HepG2 (cell line): ENCODE data around the gene NAP1L1. TPM values are rescaled to one million over a fixed set of nuclear protein-coding genes. Genes with fewer than 3 reads are reported as not detected.

ENCODE experiments used
- ATAC-seq: fragments of 200-7000 bp; cut with Tn5 transposase; 3 replicates; pipeline ENCODE4 v1.9.1; 2020; ENCODE audit warnings: mild to moderate bottlenecking, moderate library complexity
- BruUV-seq: library from RNA; stranded (reverse); fragments of 400-500 nt; replicated peaks from 2 replicates; lab custom pipeline; 2021; lab: Mats Ljungman, UMichigan
- CTCF ChIA-PET: fragments of 300-600 bp; formaldehyde crosslinking; extraction: SDS; loops from one replicate; lab custom pipeline; 2021; ENCODE audit warnings: low total read pairs, inconsistent platforms, low intra/inter-chr PET ratio; lab: Yijun Ruan, JAX
- POLR2A ChIA-PET: fragments of 350-600 bp; sonication (Branson Sonifier 250); formaldehyde crosslinking; loops from one replicate; lab custom pipeline; 2020; ENCODE audit warnings: antibody characterized with exemption, inconsistent platforms; lab: Yijun Ruan, JAX
- DNase-seq: peaks from one replicate; pipeline ENCODE4 v3.0.0-alpha.2; 2015; ENCODE audit warnings: low spot score
- FAIRE-seq: peaks from 3 replicates; lab custom pipeline; 2011; peaks lifted over from hg19 to GRCh38; lab: Jason Lieb, UNC
- H2AFZ ChIP-seq: one replicate; pipeline ENCODE4 v1.6.1; 2011; ENCODE audit warnings: low read length, inconsistent platforms
- H3K27ac ChIP-seq: fragments of 300-600 bp; 3 replicates; pipeline ENCODE4 v1.8.0; 2011; ENCODE audit warnings: mixed run types, mild to moderate bottlenecking, mixed read lengths, low read length, inconsistent platforms; ENCODE audit not compliant: insufficient read depth; ENCODE audit errors: extremely low read length
- H3K27me3 ChIP-seq, 2 experiments: fragments of 200-600 bp in 1 of 2; 2 replicates in 1 of 2; 3 replicates in 1 of 2; pipeline versions ENCODE4 v1.6.0 to v1.8.0; 2011; ENCODE audit warnings: low read length in 2 of 2, mild to moderate bottlenecking in 2 of 2, moderate library complexity in 2 of 2, inconsistent platforms in 1 of 2; ENCODE audit not compliant: insufficient read depth in 2 of 2, control insufficient read depth in 1 of 2
- H3K36me3 ChIP-seq, 2 experiments: fragments of 200-600 bp in 1 of 2; replicated peaks in 1 of 2; 2 replicates in 1 of 2; 3 replicates in 1 of 2; pipeline versions ENCODE4 v1.5.1 to v1.8.0; 2011; ENCODE audit warnings: low read length in 2 of 2, inconsistent platforms in 1 of 2; ENCODE audit not compliant: insufficient read depth in 2 of 2, control insufficient read depth in 1 of 2
- H3K4me1 ChIP-seq: 2 replicates; pipeline ENCODE4 v1.5.1; 2012; ENCODE audit warnings: low read length, inconsistent platforms; ENCODE audit not compliant: insufficient read depth
- H3K4me2 ChIP-seq: 2 replicates; pipeline ENCODE4 v1.6.0; 2011; ENCODE audit warnings: low read depth, low read length, inconsistent platforms
- H3K4me3 ChIP-seq, 3 experiments: fragments of 200-600 bp in 1 of 3; sonication (generic), shearing (Covaris generic) in 1 of 3; replicated peaks in 1 of 3; 2 replicates each; pipeline ENCODE4 v1.5.1; 2011 to 2016; ENCODE audit warnings: low read length in 3 of 3, inconsistent platforms in 2 of 3, low read depth in 2 of 3, mild to moderate bottlenecking in 2 of 3, control low read depth in 1 of 3, mixed read lengths in 1 of 3; ENCODE audit not compliant: insufficient read depth in 1 of 3
- H3K79me2 ChIP-seq: one replicate; pipeline ENCODE4 v1.6.1; 2011; ENCODE audit warnings: low read length, inconsistent platforms; ENCODE audit not compliant: insufficient read depth
- H3K9ac ChIP-seq: 2 replicates; pipeline ENCODE4 v1.6.0; 2011; ENCODE audit warnings: mild to moderate bottlenecking, low read depth, low read length, inconsistent platforms; ENCODE audit not compliant: insufficient read depth
- H3K9me3 ChIP-seq: 2 replicates; pipeline ENCODE4 v1.5.1; 2012; ENCODE audit warnings: mild to moderate bottlenecking, low read length
- H4K20me1 ChIP-seq: 2 replicates; pipeline ENCODE4 v1.6.0; 2011; ENCODE audit warnings: inconsistent platforms, mild to moderate bottlenecking, low read length, moderate library complexity; ENCODE audit not compliant: insufficient read depth
- CBX2 ChIP-seq, 2 experiments: fragments of 200-600 bp in 1 of 2; sonication (generic); formaldehyde crosslinking in 1 of 2; IDR thresholded peaks; 2 replicates each; pipeline versions ENCODE4 v1.7.0 to v1.8.1; 2018 to 2022; ENCODE audit warnings: low read depth in 2 of 2, low read length in 1 of 2, mild to moderate bottlenecking in 1 of 2, missing genetic modification reagents in 1 of 2
- CHD4 ChIP-seq: fragments of 200-600 bp; sonication (generic); IDR thresholded peaks from 2 replicates; pipeline ENCODE4 v1.7.0; 2017; ENCODE audit warnings: mild to moderate bottlenecking, low read length, borderline replicate concordance
- EED ChIP-seq: sonication (generic); formaldehyde crosslinking; IDR thresholded peaks from 2 replicates; pipeline ENCODE4 v1.5.0; 2020; ENCODE audit warnings: mild to moderate bottlenecking, missing genetic modification reagents
- HMG20A ChIP-seq: IDR thresholded peaks from 2 replicates; pipeline ENCODE4 v1.6.1; 2016; ENCODE audit warnings: borderline replicate concordance
- HMGXB3 ChIP-seq: sonication (generic); formaldehyde crosslinking; IDR thresholded peaks from 2 replicates; pipeline ENCODE4 v1.4.0; 2020; ENCODE audit warnings: missing genetic modification reagents, borderline replicate concordance
- NRL ChIP-seq: sonication (generic); formaldehyde crosslinking; IDR thresholded peaks from 2 replicates; pipeline ENCODE4 v1.5.0; 2020; ENCODE audit warnings: missing genetic modification reagents, mild to moderate bottlenecking, moderate library complexity, borderline replicate concordance
- TEAD3 ChIP-seq: optimal IDR thresholded peaks from 2 replicates; pipeline ENCODE3; 2016; ENCODE audit warnings: borderline replicate concordance
- ZNF335 ChIP-seq: sonication (generic); formaldehyde crosslinking; IDR thresholded peaks from 2 replicates; pipeline ENCODE4 v1.4.0; 2020; ENCODE audit warnings: missing genetic modification reagents
- ZNF569 ChIP-seq: sonication (generic); formaldehyde crosslinking; IDR thresholded peaks from 2 replicates; pipeline ENCODE4 v1.5.0; 2020; ENCODE audit warnings: mild to moderate bottlenecking, missing genetic modification reagents, moderate library complexity, borderline replicate concordance
- ZNF740 ChIP-seq: sonication (generic); formaldehyde crosslinking; IDR thresholded peaks from 2 replicates; pipeline ENCODE4 v1.4.0; 2020; ENCODE audit warnings: missing genetic modification reagents
- ZNF766 ChIP-seq: sonication (generic); formaldehyde crosslinking; IDR thresholded peaks from 2 replicates; pipeline ENCODE4 v1.5.0; 2020; ENCODE audit warnings: missing genetic modification reagents, borderline replicate concordance
- WGBS: methylation state at CpG from one replicate; pipeline ENCODE4 v1.1.6; 2017; ENCODE audit warnings: low lambda C conversion rate; 5-methylcytosine and 5-hydroxymethylcytosine counted together
- in situ Hi-C: cut with HindIII; loops from 2 replicates; pipeline ENCODE4 v1.10.0; 2017; ENCODE audit warnings: low pct_unique_long_range_greater_than_20kb; ENCODE audit not compliant: extremely low pct_ligation_motif_present
- intact Hi-C: fragments of 100-400 bp; cut with micrococcal nuclease; formaldehyde crosslinking; loops from one replicate; pipeline ENCODE4 v1.10.0; 2022; ENCODE audit not compliant: unreplicated experiment
- polyA plus RNA-seq, 8 experiments: library from polyadenylated mRNA; depleted of rRNA in 3 of 8; stranded (reverse) in 7 of 8; unstranded in 1 of 8; fragments of >200 nt; fragmentation: Illumina TruSeq in 4 of 8; extraction: Trizol in 4 of 8; gene quantifications; 2 replicates each; pipeline versions ENCODE4 v1.2.1 to v1.2.3, GENCODE V29; 2011 to 2016; ENCODE audit warnings: low read depth in 4 of 8, missing spikeins in 1 of 8, mixed read lengths in 1 of 8; ENCODE audit not compliant: insufficient read depth in 1 of 8
- total RNA-seq, 5 experiments: library from RNA; depleted of rRNA; stranded (reverse); fragments of >200 nt; fragmentation: Illumina TruSeq; extraction: Trizol; gene quantifications; 2 replicates each; pipeline ENCODE4 v1.2.3, GENCODE V29; 2016; ENCODE audit warnings: low read depth in 1 of 5
- TF ChIP-seq, protein P1 (sequence below): sonication (generic); formaldehyde crosslinking; IDR thresholded peaks from 2 replicates; pipeline ENCODE4 v1.4.0; 2020; ENCODE audit warnings: missing genetic modification reagents
- TF ChIP-seq, protein P2 (sequence below): sonication (generic); formaldehyde crosslinking; IDR thresholded peaks from 2 replicates; pipeline ENCODE4 v1.5.1; 2020; ENCODE audit warnings: mild to moderate bottlenecking, missing genetic modification reagents, borderline replicate concordance
- TF ChIP-seq, protein P3 (sequence below): sonication (generic); formaldehyde crosslinking; IDR thresholded peaks from 2 replicates; pipeline ENCODE4 v1.8.0; 2022; ENCODE audit warnings: mild to moderate bottlenecking, missing genetic modification reagents; ENCODE audit not compliant: insufficient replicate concordance

Gene NAP1L1
- total and polyA plus RNA-seq, 2 of the 13 experiments (the other 11 are each of a cell fraction or from before 2014, with no cell fraction given), result 207 to 309 TPM

DNA sequence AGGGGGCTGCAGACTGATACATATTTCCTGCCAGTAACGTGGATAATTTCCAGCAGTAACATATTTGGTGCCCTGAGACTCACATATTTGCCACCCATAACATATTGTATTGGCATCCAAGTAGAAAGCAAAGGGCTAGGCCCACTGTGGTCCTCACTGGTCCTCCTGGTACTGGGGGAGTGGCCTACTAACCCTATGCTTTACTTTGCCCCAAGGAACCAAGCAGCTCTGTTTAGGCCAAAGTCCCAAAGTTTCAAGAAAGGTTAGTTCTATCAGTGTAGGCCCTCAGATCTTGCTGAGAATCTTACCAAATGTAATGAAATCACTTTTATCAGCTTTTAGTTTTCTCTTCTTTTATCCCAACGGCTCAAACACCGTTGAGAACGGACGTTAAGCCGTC is 35.4 kb upstream of the NAP1L1 start (continued):
- TF ChIP-seq EED (CRISPR knock-in tag), result no peak
- no peak for TF ChIP-seq CHD4
- TF ChIP-seq ZNF766 (CRISPR knock-in tag), result no peak
- no peak for TF ChIP-seq ZNF335 (CRISPR knock-in tag)
- no peak for TF ChIP-seq ZNF569 (CRISPR knock-in tag)
- TF ChIP-seq, protein P1, sequence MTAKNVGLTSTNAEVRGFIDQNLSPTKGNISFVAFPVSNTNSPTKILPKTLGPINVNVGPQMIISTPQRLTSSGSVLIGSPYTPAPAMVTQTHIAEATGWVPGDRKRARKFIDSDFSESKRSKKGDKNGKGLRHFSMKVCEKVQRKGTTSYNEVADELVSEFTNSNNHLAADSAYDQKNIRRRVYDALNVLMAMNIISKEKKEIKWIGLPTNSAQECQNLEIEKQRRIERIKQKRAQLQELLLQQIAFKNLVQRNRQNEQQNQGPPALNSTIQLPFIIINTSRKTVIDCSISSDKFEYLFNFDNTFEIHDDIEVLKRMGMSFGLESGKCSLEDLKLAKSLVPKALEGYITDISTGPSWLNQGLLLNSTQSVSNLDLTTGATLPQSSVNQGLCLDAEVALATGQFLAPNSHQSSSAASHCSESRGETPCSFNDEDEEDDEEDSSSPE (CRISPR knock-in tag), result no peak

DNA sequence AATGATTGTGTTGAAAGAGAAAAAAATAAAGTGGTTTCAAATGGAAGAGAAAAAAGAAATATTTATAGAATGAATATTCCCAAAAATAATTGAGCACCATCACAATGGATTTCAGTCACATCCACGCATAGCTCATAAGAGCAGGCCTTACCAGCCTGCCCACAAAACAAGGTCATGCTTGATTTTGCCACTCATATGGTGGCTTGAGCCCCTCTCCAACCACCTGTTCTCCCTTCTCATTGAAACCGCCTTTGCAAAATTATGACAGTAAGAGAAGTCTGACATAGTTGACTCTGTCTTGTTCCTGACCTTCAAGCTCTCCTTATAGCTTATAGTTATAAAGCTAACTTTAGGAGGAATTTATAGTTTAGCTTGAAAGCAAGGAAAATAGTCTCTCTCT is 33.3 kb upstream of the NAP1L1 start:
- POLR2A ChIA-PET, result no interaction called here
- no peak overlapping the region for H3K9ac ChIP-seq
- no peak overlapping the region for H3K27ac ChIP-seq
- H3K4me3 ChIP-seq, result no peak overlapping the region
- no peaks in the 10 kb centered on the region for H3K79me2 ChIP-seq
- H3K4me1 ChIP-seq, result no peaks in the 10 kb centered on the region
- no peaks in the 10 kb centered on the region; a peak in 2 of 5 replicates for H3K27me3 ChIP-seq
- no peak for DNase-seq
- BruUV-seq, result no TSS peak
- no peak overlapping the region for H3K4me2 ChIP-seq
- in situ Hi-C loops, result no loop called here
- 75% methylated on average over 2 of the region's 2 CpGs for WGBS
- no peak overlapping the region for H2AFZ ChIP-seq
- H4K20me1 ChIP-seq, result no peaks in the 10 kb centered on the region
- H3K36me3 ChIP-seq, result no peaks in the 10 kb centered on the region
- CTCF ChIA-PET, result no interaction called here
- no peaks in the 10 kb centered on the region for H3K9me3 ChIP-seq
- no peak for ATAC-seq
- intact Hi-C loops, result no loop called here
- no peak for FAIRE-seq
- no peak for TF ChIP-seq NRL
- TF ChIP-seq TEAD3, result no peak
- TF ChIP-seq, protein P2, sequence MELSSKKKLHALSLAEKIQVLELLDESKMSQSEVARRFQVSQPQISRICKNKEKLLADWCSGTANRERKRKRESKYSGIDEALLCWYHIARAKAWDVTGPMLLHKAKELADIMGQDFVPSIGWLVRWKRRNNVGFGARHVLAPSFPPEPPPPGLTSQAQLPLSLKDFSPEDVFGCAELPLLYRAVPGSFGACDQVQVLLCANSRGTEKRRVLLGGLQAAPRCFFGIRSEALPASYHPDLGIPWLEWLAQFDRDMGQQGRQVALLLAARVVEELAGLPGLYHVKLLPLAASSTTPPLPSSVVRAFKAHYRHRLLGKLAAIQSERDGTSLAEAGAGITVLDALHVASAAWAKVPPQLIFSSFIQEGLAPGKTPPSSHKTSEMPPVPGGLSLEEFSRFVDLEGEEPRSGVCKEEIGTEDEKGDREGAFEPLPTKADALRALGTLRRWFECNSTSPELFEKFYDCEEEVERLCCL (CRISPR knock-in tag), result no peak
- no peak for TF ChIP-seq HMG20A
- no peak for TF ChIP-seq CBX2 (IDR thresholded peaks at IDR 0.05; ENCODE audit: low read depth, low read length)
- TF ChIP-seq CBX2 (CRISPR knock-in tag; IDR thresholded peaks at IDR 0.05; ENCODE audit: low read depth), result no peak
- no peak for TF ChIP-seq ZNF740
- no peak for TF ChIP-seq HMGXB3 (CRISPR knock-in tag)
- TF ChIP-seq, protein P3, sequence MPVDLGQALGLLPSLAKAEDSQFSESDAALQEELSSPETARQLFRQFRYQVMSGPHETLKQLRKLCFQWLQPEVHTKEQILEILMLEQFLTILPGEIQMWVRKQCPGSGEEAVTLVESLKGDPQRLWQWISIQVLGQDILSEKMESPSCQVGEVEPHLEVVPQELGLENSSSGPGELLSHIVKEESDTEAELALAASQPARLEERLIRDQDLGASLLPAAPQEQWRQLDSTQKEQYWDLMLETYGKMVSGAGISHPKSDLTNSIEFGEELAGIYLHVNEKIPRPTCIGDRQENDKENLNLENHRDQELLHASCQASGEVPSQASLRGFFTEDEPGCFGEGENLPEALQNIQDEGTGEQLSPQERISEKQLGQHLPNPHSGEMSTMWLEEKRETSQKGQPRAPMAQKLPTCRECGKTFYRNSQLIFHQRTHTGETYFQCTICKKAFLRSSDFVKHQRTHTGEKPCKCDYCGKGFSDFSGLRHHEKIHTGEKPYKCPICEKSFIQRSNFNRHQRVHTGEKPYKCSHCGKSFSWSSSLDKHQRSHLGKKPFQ (CRISPR knock-in tag), result no peak
